HEK293 (cell line): Measurements from ENCODE around the gene BMF.

Experiments used
- HOXC10 ChIP-seq: sonication (generic); formaldehyde crosslinking; IDR thresholded peaks from 2 replicates; pipeline ENCODE4 v1.8.1; 2023; ENCODE audit warnings: mild to moderate bottlenecking, missing genetic modification reagents
- KLF16 ChIP-seq: fragments of 450-650 bp; formaldehyde crosslinking; IDR thresholded peaks from 2 replicates; pipeline ENCODE4 v1.5.1; 2017; ENCODE audit warnings: missing biosample characterization, missing genetic modification characterization
- SCRT2 ChIP-seq: fragments of 450-650 bp; formaldehyde crosslinking; IDR thresholded peaks from 2 replicates; pipeline ENCODE4 v1.5.1; 2016; ENCODE audit warnings: missing biosample characterization, missing genetic modification characterization
- SP2 ChIP-seq: fragments of 450-650 bp; formaldehyde crosslinking; IDR thresholded peaks from 2 replicates; pipeline ENCODE4 v1.5.1; 2016; ENCODE audit warnings: missing biosample characterization, missing genetic modification characterization
- ZBTB48 ChIP-seq: fragments of 450-650 bp; formaldehyde crosslinking; IDR thresholded peaks from 2 replicates; pipeline ENCODE4 v1.5.1; 2016; ENCODE audit warnings: missing biosample characterization, missing genetic modification characterization
- ZIC2 ChIP-seq: fragments of 450-650 bp; formaldehyde crosslinking; IDR thresholded peaks from 2 replicates; pipeline ENCODE4 v1.5.1; 2016; ENCODE audit warnings: missing biosample characterization, missing genetic modification characterization
- ZNF2 ChIP-seq: fragments of 450-650 bp; formaldehyde crosslinking; IDR thresholded peaks from 2 replicates; pipeline ENCODE4 v1.5.1; 2016; ENCODE audit warnings: missing biosample characterization, missing genetic modification characterization
- ZNF394 ChIP-seq: fragments of 450-650 bp; formaldehyde crosslinking; IDR thresholded peaks from 2 replicates; pipeline ENCODE4 v1.5.1; 2016; ENCODE audit warnings: missing biosample characterization, missing genetic modification characterization, mild to moderate bottlenecking, moderate library complexity, borderline replicate concordance
- ZNF521 ChIP-seq: fragments of 450-650 bp; formaldehyde crosslinking; IDR thresholded peaks from 2 replicates; pipeline ENCODE4 v1.5.1; 2017; ENCODE audit warnings: missing biosample characterization, mild to moderate bottlenecking, missing genetic modification characterization
- ZNF555 ChIP-seq: fragments of 450-650 bp; formaldehyde crosslinking; conservative IDR thresholded peaks from 2 replicates; pipeline ENCODE4 v1.5.1; 2017; ENCODE audit warnings: missing biosample characterization, mild to moderate bottlenecking, missing genetic modification characterization, inconsistent platforms
- ZNF600 ChIP-seq: fragments of 450-650 bp; formaldehyde crosslinking; IDR thresholded peaks from 2 replicates; pipeline ENCODE4 v1.5.1; 2016; ENCODE audit warnings: missing biosample characterization, missing genetic modification characterization
- ZNF658 ChIP-seq: fragments of 450-650 bp; formaldehyde crosslinking; IDR thresholded peaks from 2 replicates; pipeline ENCODE4; 2016; ENCODE audit warnings: missing biosample characterization, missing genetic modification characterization
- ZNF707 ChIP-seq: fragments of 450-650 bp; formaldehyde crosslinking; IDR thresholded peaks from 2 replicates; pipeline ENCODE4 v1.5.1; 2016; ENCODE audit warnings: missing biosample characterization, missing genetic modification characterization
- ZXDB ChIP-seq: fragments of 450-650 bp; formaldehyde crosslinking; IDR thresholded peaks from 2 replicates; pipeline ENCODE4 v1.5.1; 2016; ENCODE audit warnings: missing biosample characterization, missing genetic modification characterization
- TF ChIP-seq, protein P1 (sequence below): fragments of 450-650 bp; formaldehyde crosslinking; IDR thresholded peaks from 2 replicates; pipeline ENCODE4 v1.5.1; 2016; ENCODE audit warnings: missing biosample characterization, missing genetic modification characterization
- TF ChIP-seq, protein P2 (sequence below): fragments of 450-650 bp; formaldehyde crosslinking; IDR thresholded peaks from 2 replicates; pipeline ENCODE4 v1.5.1; 2016; ENCODE audit warnings: missing biosample characterization, missing genetic modification characterization, borderline replicate concordance
- TF ChIP-seq, protein P3 (sequence below): fragments of 450-650 bp; formaldehyde crosslinking; conservative IDR thresholded peaks from 2 replicates; pipeline ENCODE4 v1.5.1; 2016; ENCODE audit warnings: low read depth, missing biosample characterization, missing genetic modification characterization
- TF ChIP-seq, protein P4 (sequence below): fragments of 450-650 bp; formaldehyde crosslinking; IDR thresholded peaks from 2 replicates; pipeline ENCODE4 v1.5.1; 2017; ENCODE audit warnings: missing biosample characterization, mild to moderate bottlenecking, missing genetic modification characterization, moderate library complexity
- TF ChIP-seq, protein P5 (sequence below): fragments of 450-650 bp; formaldehyde crosslinking; optimal IDR thresholded peaks from 2 replicates; pipeline ENCODE3; 2016; ENCODE audit warnings: missing biosample characterization, mild to moderate bottlenecking, missing genetic modification characterization
- TF ChIP-seq, protein P6 (sequence below): fragments of 450-650 bp; formaldehyde crosslinking; IDR thresholded peaks from 2 replicates; pipeline ENCODE4 v1.5.1; 2016; ENCODE audit warnings: missing biosample characterization, missing genetic modification characterization
- TF ChIP-seq, protein P7 (sequence below): fragments of 450-650 bp; formaldehyde crosslinking; IDR thresholded peaks from 2 replicates; pipeline ENCODE4 v1.5.1; 2016; ENCODE audit warnings: missing biosample characterization, missing genetic modification characterization

The BMF gene

DNA sequence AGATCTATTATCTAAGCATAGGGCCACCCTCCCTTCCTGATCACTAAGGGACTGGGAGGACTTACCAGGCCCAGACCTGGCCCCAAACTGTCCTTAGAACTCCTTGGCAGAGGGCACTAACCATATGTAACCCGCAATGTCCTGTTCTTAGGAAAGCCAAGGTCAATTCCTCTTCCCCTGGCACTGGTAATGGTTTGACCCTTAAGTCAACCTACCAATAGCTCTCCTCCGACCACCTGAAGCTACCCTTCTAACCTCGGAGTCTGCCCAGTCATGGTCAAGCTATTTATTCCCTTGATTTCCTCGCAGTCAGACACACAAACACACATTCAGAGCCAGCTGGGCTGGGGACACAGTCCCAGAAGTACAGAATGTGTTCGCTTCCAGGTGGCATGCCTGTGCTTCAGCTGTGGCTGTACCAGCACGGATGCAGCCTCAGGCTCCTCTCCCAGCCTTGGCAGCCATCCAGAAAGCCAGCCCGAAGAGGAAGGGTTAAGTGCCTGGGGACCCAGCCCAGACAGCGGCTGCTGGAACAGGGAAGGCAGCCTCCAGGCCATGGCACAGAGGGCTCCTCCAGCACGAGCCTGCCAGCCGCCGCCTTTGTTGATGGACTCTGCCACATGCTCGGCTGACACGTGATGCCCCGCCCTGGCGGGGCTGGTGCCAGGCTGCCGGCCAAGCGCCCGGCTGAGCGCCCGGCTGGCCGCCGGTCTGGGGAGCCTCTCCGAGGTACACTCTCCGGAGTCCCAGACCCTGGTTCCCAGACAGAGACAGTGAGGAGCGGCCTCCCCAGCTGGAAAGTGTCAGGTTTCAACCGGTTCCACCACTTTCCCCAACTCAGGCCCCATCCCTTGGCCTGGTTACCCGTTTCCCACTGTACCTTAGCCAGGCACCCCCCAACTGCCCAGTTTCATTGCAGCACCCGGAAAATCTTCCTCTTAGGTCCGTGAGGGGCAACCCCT lies 5.5 kb downstream of the BMF start (continued):
- TF ChIP-seq, protein P1, sequence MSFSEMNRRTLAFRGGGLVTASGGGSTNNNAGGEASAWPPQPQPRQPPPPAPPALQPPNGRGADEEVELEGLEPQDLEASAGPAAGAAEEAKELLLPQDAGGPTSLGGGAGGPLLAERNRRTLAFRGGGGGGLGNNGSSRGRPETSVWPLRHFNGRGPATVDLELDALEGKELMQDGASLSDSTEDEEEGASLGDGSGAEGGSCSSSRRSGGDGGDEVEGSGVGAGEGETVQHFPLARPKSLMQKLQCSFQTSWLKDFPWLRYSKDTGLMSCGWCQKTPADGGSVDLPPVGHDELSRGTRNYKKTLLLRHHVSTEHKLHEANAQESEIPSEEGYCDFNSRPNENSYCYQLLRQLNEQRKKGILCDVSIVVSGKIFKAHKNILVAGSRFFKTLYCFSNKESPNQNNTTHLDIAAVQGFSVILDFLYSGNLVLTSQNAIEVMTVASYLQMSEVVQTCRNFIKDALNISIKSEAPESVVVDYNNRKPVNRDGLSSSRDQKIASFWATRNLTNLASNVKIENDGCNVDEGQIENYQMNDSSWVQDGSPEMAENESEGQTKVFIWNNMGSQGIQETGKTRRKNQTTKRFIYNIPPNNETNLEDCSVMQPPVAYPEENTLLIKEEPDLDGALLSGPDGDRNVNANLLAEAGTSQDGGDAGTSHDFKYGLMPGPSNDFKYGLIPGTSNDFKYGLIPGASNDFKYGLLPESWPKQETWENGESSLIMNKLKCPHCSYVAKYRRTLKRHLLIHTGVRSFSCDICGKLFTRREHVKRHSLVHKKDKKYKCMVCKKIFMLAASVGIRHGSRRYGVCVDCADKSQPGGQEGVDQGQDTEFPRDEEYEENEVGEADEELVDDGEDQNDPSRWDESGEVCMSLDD = peak; percentile 43; the same call in 1 of the 2 replicates
- TF ChIP-seq, protein P2, sequence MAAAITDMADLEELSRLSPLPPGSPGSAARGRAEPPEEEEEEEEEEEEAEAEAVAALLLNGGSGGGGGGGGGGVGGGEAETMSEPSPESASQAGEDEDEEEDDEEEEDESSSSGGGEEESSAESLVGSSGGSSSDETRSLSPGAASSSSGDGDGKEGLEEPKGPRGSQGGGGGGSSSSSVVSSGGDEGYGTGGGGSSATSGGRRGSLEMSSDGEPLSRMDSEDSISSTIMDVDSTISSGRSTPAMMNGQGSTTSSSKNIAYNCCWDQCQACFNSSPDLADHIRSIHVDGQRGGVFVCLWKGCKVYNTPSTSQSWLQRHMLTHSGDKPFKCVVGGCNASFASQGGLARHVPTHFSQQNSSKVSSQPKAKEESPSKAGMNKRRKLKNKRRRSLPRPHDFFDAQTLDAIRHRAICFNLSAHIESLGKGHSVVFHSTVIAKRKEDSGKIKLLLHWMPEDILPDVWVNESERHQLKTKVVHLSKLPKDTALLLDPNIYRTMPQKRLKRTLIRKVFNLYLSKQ = no peak
- TF ChIP-seq ZNF2 (tag by site-specific recombination) = 0 out of 2 replicates have a peak, but pooled peaks have one; percentile 32
- TF ChIP-seq ZNF600 (tag by site-specific recombination) = peak; percentile 82; the same call in 1 of the 2 replicates
- TF ChIP-seq, protein P3, sequence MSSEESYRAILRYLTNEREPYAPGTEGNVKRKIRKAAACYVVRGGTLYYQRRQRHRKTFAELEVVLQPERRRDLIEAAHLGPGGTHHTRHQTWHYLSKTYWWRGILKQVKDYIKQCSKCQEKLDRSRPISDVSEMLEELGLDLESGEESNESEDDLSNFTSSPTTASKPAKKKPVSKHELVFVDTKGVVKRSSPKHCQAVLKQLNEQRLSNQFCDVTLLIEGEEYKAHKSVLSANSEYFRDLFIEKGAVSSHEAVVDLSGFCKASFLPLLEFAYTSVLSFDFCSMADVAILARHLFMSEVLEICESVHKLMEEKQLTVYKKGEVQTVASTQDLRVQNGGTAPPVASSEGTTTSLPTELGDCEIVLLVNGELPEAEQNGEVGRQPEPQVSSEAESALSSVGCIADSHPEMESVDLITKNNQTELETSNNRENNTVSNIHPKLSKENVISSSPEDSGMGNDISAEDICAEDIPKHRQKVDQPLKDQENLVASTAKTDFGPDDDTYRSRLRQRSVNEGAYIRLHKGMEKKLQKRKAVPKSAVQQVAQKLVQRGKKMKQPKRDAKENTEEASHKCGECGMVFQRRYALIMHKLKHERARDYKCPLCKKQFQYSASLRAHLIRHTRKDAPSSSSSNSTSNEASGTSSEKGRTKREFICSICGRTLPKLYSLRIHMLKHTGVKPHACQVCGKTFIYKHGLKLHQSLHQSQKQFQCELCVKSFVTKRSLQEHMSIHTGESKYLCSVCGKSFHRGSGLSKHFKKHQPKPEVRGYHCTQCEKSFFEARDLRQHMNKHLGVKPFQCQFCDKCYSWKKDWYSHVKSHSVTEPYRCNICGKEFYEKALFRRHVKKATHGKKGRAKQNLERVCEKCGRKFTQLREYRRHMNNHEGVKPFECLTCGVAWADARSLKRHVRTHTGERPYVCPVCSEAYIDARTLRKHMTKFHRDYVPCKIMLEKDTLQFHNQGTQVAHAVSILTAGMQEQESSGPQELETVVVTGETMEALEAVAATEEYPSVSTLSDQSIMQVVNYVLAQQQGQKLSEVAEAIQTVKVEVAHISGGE = 0 out of 2 replicates have a peak, but pooled peaks have one; percentile 23
- TF ChIP-seq, protein P4, sequence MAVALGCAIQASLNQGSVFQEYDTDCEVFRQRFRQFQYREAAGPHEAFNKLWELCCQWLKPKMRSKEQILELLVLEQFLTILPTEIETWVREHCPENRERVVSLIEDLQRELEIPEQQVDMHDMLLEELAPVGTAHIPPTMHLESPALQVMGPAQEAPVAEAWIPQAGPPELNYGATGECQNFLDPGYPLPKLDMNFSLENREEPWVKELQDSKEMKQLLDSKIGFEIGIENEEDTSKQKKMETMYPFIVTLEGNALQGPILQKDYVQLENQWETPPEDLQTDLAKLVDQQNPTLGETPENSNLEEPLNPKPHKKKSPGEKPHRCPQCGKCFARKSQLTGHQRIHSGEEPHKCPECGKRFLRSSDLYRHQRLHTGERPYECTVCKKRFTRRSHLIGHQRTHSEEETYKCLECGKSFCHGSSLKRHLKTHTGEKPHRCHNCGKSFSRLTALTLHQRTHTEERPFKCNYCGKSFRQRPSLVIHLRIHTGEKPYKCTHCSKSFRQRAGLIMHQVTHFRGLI (tag by site-specific recombination) = peak; percentile 88
- no peak for TF ChIP-seq HOXC10
- TF ChIP-seq, protein P5, sequence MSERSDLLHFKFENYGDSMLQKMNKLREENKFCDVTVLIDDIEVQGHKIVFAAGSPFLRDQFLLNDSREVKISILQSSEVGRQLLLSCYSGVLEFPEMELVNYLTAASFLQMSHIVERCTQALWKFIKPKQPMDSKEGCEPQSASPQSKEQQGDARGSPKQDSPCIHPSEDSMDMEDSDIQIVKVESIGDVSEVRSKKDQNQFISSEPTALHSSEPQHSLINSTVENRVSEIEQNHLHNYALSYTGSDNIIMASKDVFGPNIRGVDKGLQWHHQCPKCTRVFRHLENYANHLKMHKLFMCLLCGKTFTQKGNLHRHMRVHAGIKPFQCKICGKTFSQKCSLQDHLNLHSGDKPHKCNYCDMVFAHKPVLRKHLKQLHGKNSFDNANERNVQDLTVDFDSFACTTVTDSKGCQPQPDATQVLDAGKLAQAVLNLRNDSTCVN (tag by site-specific recombination) = peak; percentile 25
- TF ChIP-seq SCRT2 = 0 out of 2 replicates have a peak, but pooled peaks have one; percentile 15
- no peak for TF ChIP-seq ZNF658 (tag by site-specific recombination)
- no peak for TF ChIP-seq ZNF521
- TF ChIP-seq ZNF555 (tag by site-specific recombination) = no peak
- TF ChIP-seq, protein P6, sequence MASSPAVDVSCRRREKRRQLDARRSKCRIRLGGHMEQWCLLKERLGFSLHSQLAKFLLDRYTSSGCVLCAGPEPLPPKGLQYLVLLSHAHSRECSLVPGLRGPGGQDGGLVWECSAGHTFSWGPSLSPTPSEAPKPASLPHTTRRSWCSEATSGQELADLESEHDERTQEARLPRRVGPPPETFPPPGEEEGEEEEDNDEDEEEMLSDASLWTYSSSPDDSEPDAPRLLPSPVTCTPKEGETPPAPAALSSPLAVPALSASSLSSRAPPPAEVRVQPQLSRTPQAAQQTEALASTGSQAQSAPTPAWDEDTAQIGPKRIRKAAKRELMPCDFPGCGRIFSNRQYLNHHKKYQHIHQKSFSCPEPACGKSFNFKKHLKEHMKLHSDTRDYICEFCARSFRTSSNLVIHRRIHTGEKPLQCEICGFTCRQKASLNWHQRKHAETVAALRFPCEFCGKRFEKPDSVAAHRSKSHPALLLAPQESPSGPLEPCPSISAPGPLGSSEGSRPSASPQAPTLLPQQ = peak; percentile 53; the same call in 1 of the 2 replicates
- TF ChIP-seq SP2 = no peak
- 0 out of 2 replicates have a peak, but pooled peaks have one; percentile 21 for TF ChIP-seq ZXDB (tag by site-specific recombination)
- no peak for TF ChIP-seq ZNF707 (tag by site-specific recombination)
- peak; percentile 77 for TF ChIP-seq ZBTB48 (tag by site-specific recombination)
- TF ChIP-seq KLF16 (tag by site-specific recombination) = 0 out of 2 replicates have a peak, but pooled peaks have one; percentile 22
- TF ChIP-seq ZNF394 (tag by site-specific recombination) = peak; percentile 32; the same call in 1 of the 2 replicates
- TF ChIP-seq ZIC2 (tag by site-specific recombination) = peak; percentile 55; the same call in 1 of the 2 replicates
- TF ChIP-seq, protein P7, sequence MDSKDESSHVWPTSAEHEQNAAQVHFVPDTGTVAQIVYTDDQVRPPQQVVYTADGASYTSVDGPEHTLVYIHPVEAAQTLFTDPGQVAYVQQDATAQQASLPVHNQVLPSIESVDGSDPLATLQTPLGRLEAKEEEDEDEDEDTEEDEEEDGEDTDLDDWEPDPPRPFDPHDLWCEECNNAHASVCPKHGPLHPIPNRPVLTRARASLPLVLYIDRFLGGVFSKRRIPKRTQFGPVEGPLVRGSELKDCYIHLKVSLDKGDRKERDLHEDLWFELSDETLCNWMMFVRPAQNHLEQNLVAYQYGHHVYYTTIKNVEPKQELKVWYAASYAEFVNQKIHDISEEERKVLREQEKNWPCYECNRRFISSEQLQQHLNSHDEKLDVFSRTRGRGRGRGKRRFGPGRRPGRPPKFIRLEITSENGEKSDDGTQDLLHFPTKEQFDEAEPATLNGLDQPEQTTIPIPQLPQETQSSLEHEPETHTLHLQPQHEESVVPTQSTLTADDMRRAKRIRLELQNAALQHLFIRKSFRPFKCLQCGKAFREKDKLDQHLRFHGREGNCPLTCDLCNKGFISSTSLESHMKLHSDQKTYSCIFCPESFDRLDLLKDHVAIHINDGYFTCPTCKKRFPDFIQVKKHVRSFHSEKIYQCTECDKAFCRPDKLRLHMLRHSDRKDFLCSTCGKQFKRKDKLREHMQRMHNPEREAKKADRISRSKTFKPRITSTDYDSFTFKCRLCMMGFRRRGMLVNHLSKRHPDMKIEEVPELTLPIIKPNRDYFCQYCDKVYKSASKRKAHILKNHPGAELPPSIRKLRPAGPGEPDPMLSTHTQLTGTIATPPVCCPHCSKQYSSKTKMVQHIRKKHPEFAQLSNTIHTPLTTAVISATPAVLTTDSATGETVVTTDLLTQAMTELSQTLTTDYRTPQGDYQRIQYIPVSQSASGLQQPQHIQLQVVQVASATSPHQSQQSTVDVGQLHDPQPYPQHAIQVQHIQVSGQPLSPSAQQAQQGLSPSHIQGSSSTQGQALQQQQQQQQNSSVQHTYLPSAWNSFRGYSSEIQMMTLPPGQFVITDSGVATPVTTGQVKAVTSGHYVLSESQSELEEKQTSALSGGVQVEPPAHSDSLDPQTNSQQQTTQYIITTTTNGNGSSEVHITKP (tag by site-specific recombination) = peak; percentile 64
